ENCODE data around the gene SULT6B1.

DNA sequence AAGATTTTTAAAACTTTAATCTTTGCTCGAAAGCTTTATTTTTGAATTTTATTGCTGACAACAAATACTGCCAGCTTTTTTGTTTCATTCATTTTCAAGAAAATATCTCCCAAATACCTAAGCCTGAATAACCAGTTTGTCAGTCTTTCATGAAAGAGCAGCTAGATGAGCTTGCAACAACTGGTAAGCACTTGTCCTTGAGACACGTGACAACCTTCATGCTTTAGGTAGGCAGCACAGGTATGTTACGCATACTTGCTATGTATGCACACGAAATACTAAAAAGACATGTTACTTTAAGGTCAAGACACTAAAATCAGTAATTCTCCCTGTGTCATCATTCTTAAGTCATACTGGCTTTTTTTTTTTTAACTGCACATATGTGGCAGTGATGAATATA is 30.6 kb upstream of the SULT6B1 start:
- TF ChIP-seq CTCF (IDR thresholded peaks at IDR 0.05) (no peak), ZFX (IDR thresholded peaks at IDR 0.05; ENCODE audit: borderline replicate concordance) (no peak)

All from 22Rv1 (cell line).